ENCODE results near the gene ANGPT4. TPM values are rescaled to one million over a fixed set of nuclear protein-coding genes. Genes with fewer than 3 reads are reported as not detected.

ANGPT4 gene
- total and polyA plus RNA-seq, 2 of the 8 experiments (the other 6 are each of a cell fraction or from before 2014, with no cell fraction given): 0.07 to 0.33 TPM

DNA sequence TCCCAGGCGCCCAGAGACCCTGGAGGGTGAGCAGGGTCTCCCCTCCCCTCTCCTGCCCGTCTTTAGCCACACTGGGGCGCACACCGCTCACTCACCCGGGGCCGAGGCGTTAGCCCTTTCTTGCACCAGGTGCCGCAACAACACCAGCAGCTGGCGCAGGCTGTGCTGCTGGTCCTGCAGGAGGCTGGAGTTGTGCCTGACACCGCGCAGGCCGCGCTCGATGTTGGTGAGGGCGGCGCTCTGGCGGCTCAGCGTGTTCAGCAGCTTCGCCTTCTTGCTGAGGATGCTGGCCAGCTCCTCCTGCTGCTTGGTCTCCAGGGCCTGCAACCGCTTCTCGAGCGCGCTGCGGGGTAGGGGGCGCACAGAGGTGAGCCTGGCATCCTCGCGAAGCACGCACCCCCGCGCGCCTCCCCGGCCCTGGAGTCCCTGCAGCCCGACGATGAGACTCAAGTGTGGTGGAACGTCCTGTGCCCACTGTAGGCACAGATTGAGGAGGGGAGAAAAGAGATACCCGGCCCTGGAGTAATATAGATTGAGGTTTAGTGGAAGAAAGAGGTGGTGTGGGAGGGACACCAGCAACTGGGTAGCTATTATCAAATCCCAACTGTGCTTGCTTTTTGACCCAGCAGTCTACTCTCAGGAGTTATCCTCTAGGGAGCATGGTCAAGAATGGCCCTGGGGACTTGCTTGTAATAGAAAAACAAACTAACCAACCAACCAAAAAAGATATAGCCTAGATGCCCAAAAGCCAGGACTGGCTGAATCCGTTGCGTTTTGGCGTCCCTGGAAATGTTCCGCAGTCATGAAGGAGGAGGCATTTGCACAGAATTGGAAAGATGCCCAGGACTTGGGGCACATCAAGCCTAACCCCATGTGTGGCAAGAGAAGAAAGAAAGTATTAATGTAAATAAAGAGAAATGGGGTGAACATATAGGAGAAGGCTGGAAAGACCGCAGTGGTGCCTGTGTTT is 30.9 kb downstream of the ANGPT4 start (continued):
- TF ChIP-seq, protein P1, sequence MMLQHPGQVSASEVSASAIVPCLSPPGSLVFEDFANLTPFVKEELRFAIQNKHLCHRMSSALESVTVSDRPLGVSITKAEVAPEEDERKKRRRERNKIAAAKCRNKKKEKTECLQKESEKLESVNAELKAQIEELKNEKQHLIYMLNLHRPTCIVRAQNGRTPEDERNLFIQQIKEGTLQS (IDR thresholded peaks at IDR 0.05; ENCODE audit: insufficient read depth, low read depth, low read length): no peak
- no peak for TF ChIP-seq POLR2AphosphoS5 (IDR thresholded peaks at IDR 0.05; ENCODE audit: low read depth, low read length)
- TF ChIP-seq, protein P2, sequence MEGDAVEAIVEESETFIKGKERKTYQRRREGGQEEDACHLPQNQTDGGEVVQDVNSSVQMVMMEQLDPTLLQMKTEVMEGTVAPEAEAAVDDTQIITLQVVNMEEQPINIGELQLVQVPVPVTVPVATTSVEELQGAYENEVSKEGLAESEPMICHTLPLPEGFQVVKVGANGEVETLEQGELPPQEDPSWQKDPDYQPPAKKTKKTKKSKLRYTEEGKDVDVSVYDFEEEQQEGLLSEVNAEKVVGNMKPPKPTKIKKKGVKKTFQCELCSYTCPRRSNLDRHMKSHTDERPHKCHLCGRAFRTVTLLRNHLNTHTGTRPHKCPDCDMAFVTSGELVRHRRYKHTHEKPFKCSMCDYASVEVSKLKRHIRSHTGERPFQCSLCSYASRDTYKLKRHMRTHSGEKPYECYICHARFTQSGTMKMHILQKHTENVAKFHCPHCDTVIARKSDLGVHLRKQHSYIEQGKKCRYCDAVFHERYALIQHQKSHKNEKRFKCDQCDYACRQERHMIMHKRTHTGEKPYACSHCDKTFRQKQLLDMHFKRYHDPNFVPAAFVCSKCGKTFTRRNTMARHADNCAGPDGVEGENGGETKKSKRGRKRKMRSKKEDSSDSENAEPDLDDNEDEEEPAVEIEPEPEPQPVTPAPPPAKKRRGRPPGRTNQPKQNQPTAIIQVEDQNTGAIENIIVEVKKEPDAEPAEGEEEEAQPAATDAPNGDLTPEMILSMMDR (IDR thresholded peaks at IDR 0.05; ENCODE audit: control extremely low read depth in 1 of 3, insufficient read depth in 1 of 3, low read depth in 1 of 3, low read length in 3 of 3): peak; percentile 74 to 98 (median 78)
- TF ChIP-seq CEBPB (IDR thresholded peaks at IDR 0.05; ENCODE audit: low read depth, low read length): 0 out of 2 replicates have a peak, but pooled peaks have one; percentile 11
- no peak for TF ChIP-seq TEAD4 (IDR thresholded peaks at IDR 0.05; ENCODE audit: low read depth, low read length)
- no peak for TF ChIP-seq CBX8 (IDR thresholded peaks at IDR 0.05; ENCODE audit: borderline replicate concordance, low read depth, low read length)
- TF ChIP-seq SRF (IDR thresholded peaks at IDR 0.05; ENCODE audit: low read depth, low read length): 0 out of 2 replicates have a peak, but pooled peaks have one; percentile 4
- TF ChIP-seq, protein P3, sequence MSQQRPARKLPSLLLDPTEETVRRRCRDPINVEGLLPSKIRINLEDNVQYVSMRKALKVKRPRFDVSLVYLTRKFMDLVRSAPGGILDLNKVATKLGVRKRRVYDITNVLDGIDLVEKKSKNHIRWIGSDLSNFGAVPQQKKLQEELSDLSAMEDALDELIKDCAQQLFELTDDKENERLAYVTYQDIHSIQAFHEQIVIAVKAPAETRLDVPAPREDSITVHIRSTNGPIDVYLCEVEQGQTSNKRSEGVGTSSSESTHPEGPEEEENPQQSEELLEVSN (IDR thresholded peaks at IDR 0.05): peak; percentile 66
- no peak for TF ChIP-seq CREB1 (IDR thresholded peaks at IDR 0.05)
